ENCODE measurements around the gene SHLD1. TPM values are rescaled to one million over a fixed set of nuclear protein-coding genes. Genes with fewer than 3 reads are reported as not detected.

Gene SHLD1
- total and polyA plus RNA-seq, 7 donors, result 3.7 to 16.8 (median 8.6) TPM

DNA sequence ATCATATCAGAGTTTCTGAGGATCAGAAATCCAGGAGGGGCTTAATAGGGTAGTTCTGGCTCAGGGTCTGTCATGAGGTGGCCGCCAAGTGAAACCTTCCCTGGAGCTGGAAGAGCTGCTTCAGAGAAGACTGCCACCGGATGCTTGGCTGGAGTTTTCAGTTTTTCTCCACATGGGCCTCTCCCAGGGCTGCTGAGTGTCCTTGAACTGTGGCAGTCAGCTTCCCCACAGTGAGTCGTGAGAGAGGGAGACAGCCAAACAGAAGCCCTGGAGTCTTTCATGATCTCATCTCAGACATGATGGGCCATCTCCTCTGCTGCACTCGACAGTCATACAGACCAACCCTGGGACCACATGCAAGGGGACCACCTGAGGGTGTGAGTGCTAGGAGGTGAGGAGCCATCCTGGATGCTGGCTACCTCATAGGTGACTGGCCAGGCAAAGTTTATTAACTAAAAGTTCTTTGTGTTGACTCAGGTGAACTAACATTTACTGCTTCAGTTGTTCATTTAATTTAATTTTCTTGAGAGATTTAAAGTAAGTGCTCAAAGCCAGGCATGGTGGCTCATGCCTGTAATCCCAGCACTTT lies 71.5 kb downstream of the SHLD1 start:
- ATAC-seq (no peak), DNase-seq (no peak)
- Histone ChIP-seq H3K27ac (no peak overlapping the region), H3K4me3 (no peak overlapping the region), H3K27me3 (ENCODE audit: insufficient read depth in 3 of 3, low read length in 2 of 3) (no peaks in the 10 kb centered on the region), H3K9me3 (no peaks in the 10 kb centered on the region), H3K36me3 (ENCODE audit: insufficient read depth in 1 of 2, low read depth in 1 of 2) (no peaks in the 10 kb centered on the region), H3K4me1 (peaks cover 13% of the 10 kb centered on the region)
- intact Hi-C loops (cut with DNase I), result loop anchor here in 1 of 2 donors (10.0 kb wide), 1 partner anchor 113 kb away; no protein-coding TSS in a partner anchor
- 52 to 63% (median 53%) methylated on average over 4 of the region's 4 CpGs for WGBS, 3 donors
- TF ChIP-seq, protein P1, sequence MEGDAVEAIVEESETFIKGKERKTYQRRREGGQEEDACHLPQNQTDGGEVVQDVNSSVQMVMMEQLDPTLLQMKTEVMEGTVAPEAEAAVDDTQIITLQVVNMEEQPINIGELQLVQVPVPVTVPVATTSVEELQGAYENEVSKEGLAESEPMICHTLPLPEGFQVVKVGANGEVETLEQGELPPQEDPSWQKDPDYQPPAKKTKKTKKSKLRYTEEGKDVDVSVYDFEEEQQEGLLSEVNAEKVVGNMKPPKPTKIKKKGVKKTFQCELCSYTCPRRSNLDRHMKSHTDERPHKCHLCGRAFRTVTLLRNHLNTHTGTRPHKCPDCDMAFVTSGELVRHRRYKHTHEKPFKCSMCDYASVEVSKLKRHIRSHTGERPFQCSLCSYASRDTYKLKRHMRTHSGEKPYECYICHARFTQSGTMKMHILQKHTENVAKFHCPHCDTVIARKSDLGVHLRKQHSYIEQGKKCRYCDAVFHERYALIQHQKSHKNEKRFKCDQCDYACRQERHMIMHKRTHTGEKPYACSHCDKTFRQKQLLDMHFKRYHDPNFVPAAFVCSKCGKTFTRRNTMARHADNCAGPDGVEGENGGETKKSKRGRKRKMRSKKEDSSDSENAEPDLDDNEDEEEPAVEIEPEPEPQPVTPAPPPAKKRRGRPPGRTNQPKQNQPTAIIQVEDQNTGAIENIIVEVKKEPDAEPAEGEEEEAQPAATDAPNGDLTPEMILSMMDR (IDR thresholded peaks at IDR 0.05), result no peak

DNA sequence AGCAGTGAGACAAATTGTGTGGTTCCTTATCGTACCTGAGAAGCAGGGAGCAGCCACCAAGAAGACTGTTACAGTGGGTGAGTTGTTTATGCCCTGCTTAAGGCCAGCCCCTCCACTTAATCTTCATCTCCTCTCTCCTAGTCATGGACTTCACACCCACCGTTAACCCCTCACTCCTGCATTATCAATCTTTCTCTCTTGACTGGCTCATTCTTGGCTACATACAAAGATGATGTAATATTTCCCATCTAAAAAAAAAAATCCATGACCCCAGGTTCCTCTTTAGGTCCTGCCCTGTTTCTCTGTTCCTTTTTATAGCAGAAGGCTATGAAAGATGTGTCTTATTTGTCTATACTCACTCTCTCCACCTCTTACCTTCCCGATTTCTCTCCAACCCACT lies 72.4 kb downstream of the SHLD1 start:
- no peaks in the 10 kb centered on the region for H3K36me3 ChIP-seq (ENCODE audit: insufficient read depth in 1 of 2, low read depth in 1 of 2)
- TF ChIP-seq, protein P1 (IDR thresholded peaks at IDR 0.05), result no peak
- no peak overlapping the region for H3K27ac ChIP-seq
- ATAC-seq (peak in 1 of 4 donors; percentile 3), DNase-seq (no peak)
- H3K4me1 ChIP-seq, result peaks cover 12% of the 10 kb centered on the region
- WGBS, 3 donors, result 57 to 61% (median 60%) methylated on average over 3 of the region's 3 CpGs
- intact Hi-C loops (cut with DNase I), result loop anchor here in 1 of 2 donors (10.0 kb wide), 1 partner anchor 112 kb away; no protein-coding TSS in a partner anchor
- no peaks in the 10 kb centered on the region for H3K27me3 ChIP-seq (ENCODE audit: insufficient read depth in 3 of 3, low read length in 2 of 3)
- no peaks in the 10 kb centered on the region for H3K9me3 ChIP-seq
- H3K4me3 ChIP-seq, result no peak overlapping the region

DNA sequence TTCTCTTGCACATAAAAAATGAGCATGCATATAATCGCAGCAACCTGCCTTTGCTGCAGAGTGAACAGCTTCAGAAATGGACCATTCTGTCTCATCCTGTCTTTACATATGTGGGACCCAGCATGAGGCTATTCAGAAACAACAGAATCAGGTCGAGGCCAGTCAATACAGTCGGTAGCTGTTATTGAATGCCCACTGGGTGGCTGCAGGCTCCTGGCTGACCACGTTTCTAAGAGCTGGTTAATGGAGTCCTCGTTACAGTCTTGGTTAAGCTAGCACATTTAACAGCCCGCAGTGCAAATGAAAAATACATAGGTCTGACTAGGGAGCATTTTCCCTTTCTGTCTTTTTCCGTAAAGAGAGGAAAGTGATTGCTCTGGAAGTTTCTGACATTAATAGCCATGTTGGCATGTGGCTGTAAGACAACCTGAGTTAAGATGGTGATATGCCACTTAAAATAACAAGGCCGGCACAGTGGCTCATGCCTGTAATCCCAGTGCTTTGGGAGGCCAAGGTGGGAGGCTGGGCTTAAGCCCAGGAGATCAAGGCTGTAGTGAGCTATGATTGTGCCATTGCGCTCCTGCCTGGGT lies 75.0 kb downstream of the SHLD1 start:
- no peak for DNase-seq
- intact Hi-C loops (cut with DNase I), result loop anchor here in 1 of 2 donors (10.0 kb wide), 1 partner anchor 110 kb away; no protein-coding TSS in a partner anchor
- Histone ChIP-seq H3K27me3 (ENCODE audit: insufficient read depth in 3 of 3, low read length in 2 of 3) (no peaks in the 10 kb centered on the region), H3K27ac (no peak overlapping the region), H3K4me3 (no peak overlapping the region), H3K4me1 (peaks cover 7% of the 10 kb centered on the region), H3K9me3 (no peaks in the 10 kb centered on the region), H3K36me3 (ENCODE audit: insufficient read depth in 1 of 2, low read depth in 1 of 2) (no peaks in the 10 kb centered on the region)
- TF ChIP-seq, protein P1 (IDR thresholded peaks at IDR 0.05), result peak; percentile 5
- 38 to 51% (median 45%) methylated on average over 9 of the region's 9 CpGs for WGBS, 3 donors
- ATAC-seq, result peak in 2 of 4 donors; percentile 59 to 60

- peaks cover 7% of the 10 kb centered on the region for H3K4me1 ChIP-seq
- no peaks in the 10 kb centered on the region for H3K9me3 ChIP-seq
- no peak overlapping the region for H3K4me3 ChIP-seq
- TF ChIP-seq, protein P1 (IDR thresholded peaks at IDR 0.05), result no peak
- H3K27ac ChIP-seq, result no peak overlapping the region
- peak; percentile 40 to 78 (median 66) for ATAC-seq
- H3K27me3 ChIP-seq (ENCODE audit: insufficient read depth in 3 of 3, low read length in 2 of 3), result no peaks in the 10 kb centered on the region
- intact Hi-C loops (cut with DNase I), result loop anchor here in 1 of 2 donors (10.0 kb wide), 1 partner anchor 108 kb away; no protein-coding TSS in a partner anchor
- no peaks in the 10 kb centered on the region for H3K36me3 ChIP-seq (ENCODE audit: insufficient read depth in 1 of 2, low read depth in 1 of 2)
- no peak for DNase-seq
- 53 to 64% (median 54%) methylated on average over 15 of the region's 15 CpGs for WGBS, 3 donors
These were observed 77.1 kb downstream of the SHLD1 start for GRCh38 chr20:5827098-5827853.
